HepG2 (cell line): ENCODE measurements around the gene DELE1. TPM values are rescaled to one million over a fixed set of nuclear protein-coding genes. Genes with fewer than 3 reads are reported as not detected.

Experiments
- AHDC1 ChIP-seq: sonication (generic); formaldehyde crosslinking; IDR thresholded peaks from 2 replicates; pipeline ENCODE4 v1.5.1; 2020; ENCODE audit warnings: mild to moderate bottlenecking, missing genetic modification reagents, borderline replicate concordance
- ARNT ChIP-seq: fragments of 450-650 bp; IDR thresholded peaks from 2 replicates; pipeline ENCODE4 v1.6.1; 2017
- ASH2L ChIP-seq: fragments of 300-600, 200-600 bp; sonication (generic); IDR thresholded peaks from 2 replicates; pipeline ENCODE4 v1.7.0; 2017; ENCODE audit warnings: low read depth, mild to moderate bottlenecking, moderate library complexity, mixed read lengths, low read length; ENCODE audit not compliant: insufficient read length
- BRD4 ChIP-seq: sonication (generic); formaldehyde crosslinking; IDR thresholded peaks from 2 replicates; pipeline ENCODE4 v1.4.0; 2020; ENCODE audit warnings: missing genetic modification reagents
- DMTF1 ChIP-seq: sonication (generic); formaldehyde crosslinking; IDR thresholded peaks from 2 replicates; pipeline ENCODE4 v1.4.0; 2020; ENCODE audit warnings: mild to moderate bottlenecking, missing genetic modification reagents
- FIP1L1 ChIP-seq: fragments of 200-400 bp; formaldehyde crosslinking; IDR thresholded peaks from 2 replicates; pipeline ENCODE4 v1.6.1; 2018; ENCODE audit warnings: low read depth, mild to moderate bottlenecking, low read length, moderate library complexity, borderline replicate concordance; ENCODE audit not compliant: insufficient read depth
- FOXO1 ChIP-seq: sonication (generic); formaldehyde crosslinking; IDR thresholded peaks from 2 replicates; pipeline ENCODE4 v1.4.0; 2020; ENCODE audit warnings: missing genetic modification reagents
- GPBP1L1 ChIP-seq: sonication (generic); formaldehyde crosslinking; IDR thresholded peaks from 2 replicates; pipeline ENCODE4 v1.5.0; 2020; ENCODE audit warnings: mild to moderate bottlenecking, missing genetic modification reagents
- HHEX ChIP-seq: IDR thresholded peaks from 2 replicates; pipeline ENCODE4 v1.6.1; 2016; ENCODE audit warnings: control low read depth
- NCOA2 ChIP-seq: sonication (generic); formaldehyde crosslinking; IDR thresholded peaks from 2 replicates; pipeline ENCODE4 v1.8.0; 2022; ENCODE audit warnings: inconsistent platforms
- RCOR2 ChIP-seq: IDR thresholded peaks from 2 replicates; pipeline ENCODE4 v1.6.1; 2016; ENCODE audit warnings: missing biosample characterization, missing genetic modification reagents
- RFXANK ChIP-seq: IDR thresholded peaks from 2 replicates; pipeline ENCODE4 v1.6.1; 2016
- SALL1 ChIP-seq: sonication (generic); formaldehyde crosslinking; IDR thresholded peaks from 2 replicates; pipeline ENCODE4 v1.8.0; 2022; ENCODE audit warnings: mild to moderate bottlenecking, missing genetic modification reagents
- STAG1 ChIP-seq: sonication (generic); formaldehyde crosslinking; IDR thresholded peaks from 2 replicates; pipeline ENCODE4 v1.4.0; 2020; ENCODE audit warnings: missing genetic modification reagents
- TCF7 ChIP-seq: sonication (generic); IDR thresholded peaks from 2 replicates; pipeline ENCODE4 v1.6.1; 2016; ENCODE audit warnings: antibody characterized with exemption, low read depth
- USF2 ChIP-seq, 2 experiments: sonication (generic) in 1 of 2; formaldehyde crosslinking in 1 of 2; IDR thresholded peaks; 2 replicates each; pipeline versions ENCODE4 v1.5.1 to v1.6.1; 2011 to 2020; ENCODE audit warnings: borderline replicate concordance in 1 of 2, low read depth in 1 of 2, low read length in 1 of 2, mild to moderate bottlenecking in 1 of 2, missing genetic modification reagents in 1 of 2, moderate library complexity in 1 of 2
- ZFP36 ChIP-seq: fragments of 150-350 bp; IDR thresholded peaks from 2 replicates; pipeline ENCODE4 v1.6.1; 2018; ENCODE audit warnings: borderline replicate concordance, low read length, low read depth; ENCODE audit not compliant: partially characterized antibody
- ZNF552 ChIP-seq: sonication (generic); formaldehyde crosslinking; IDR thresholded peaks from 2 replicates; pipeline ENCODE4 v1.9.0; 2022; ENCODE audit warnings: missing genetic modification reagents, mild to moderate bottlenecking, borderline replicate concordance
- ZNF772 ChIP-seq: sonication (generic); formaldehyde crosslinking; IDR thresholded peaks from 2 replicates; pipeline ENCODE4 v1.5.0; 2020; ENCODE audit warnings: mild to moderate bottlenecking, missing genetic modification reagents
- ZNF776 ChIP-seq: sonication (generic); formaldehyde crosslinking; IDR thresholded peaks from 2 replicates; pipeline ENCODE4 v1.4.0; 2020; ENCODE audit warnings: mild to moderate bottlenecking, missing genetic modification reagents
- ZSCAN12 ChIP-seq: sonication (generic); formaldehyde crosslinking; IDR thresholded peaks from 2 replicates; pipeline ENCODE4 v1.9.0; 2021; ENCODE audit warnings: mild to moderate bottlenecking, missing genetic modification reagents
- polyA plus RNA-seq, 8 experiments: library from polyadenylated mRNA; depleted of rRNA in 3 of 8; stranded (reverse) in 7 of 8; unstranded in 1 of 8; fragments of >200 nt; fragmentation: Illumina TruSeq in 4 of 8; extraction: Trizol in 4 of 8; gene quantifications; 2 replicates each; pipeline versions ENCODE4 v1.2.1 to v1.2.3, GENCODE V29; 2011 to 2016; ENCODE audit warnings: low read depth in 4 of 8, missing spikeins in 1 of 8, mixed read lengths in 1 of 8; ENCODE audit not compliant: insufficient read depth in 1 of 8
- total RNA-seq, 5 experiments: library from RNA; depleted of rRNA; stranded (reverse); fragments of >200 nt; fragmentation: Illumina TruSeq; extraction: Trizol; gene quantifications; 2 replicates each; pipeline ENCODE4 v1.2.3, GENCODE V29; 2016; ENCODE audit warnings: low read depth in 1 of 5

The DELE1 gene
- total and polyA plus RNA-seq, 2 of the 13 experiments (the other 11 are each of a cell fraction or from before 2014, with no cell fraction given) = 57.5 to 90.3 TPM

- TF ChIP-seq AHDC1 (CRISPR knock-in tag) = 0 out of 2 replicates have a peak, but pooled peaks have one; percentile 44
- no peak for TF ChIP-seq FOXO1 (CRISPR knock-in tag)
- no peak for TF ChIP-seq ZFP36
- TF ChIP-seq GPBP1L1 (CRISPR knock-in tag) = no peak
- no peak for TF ChIP-seq DMTF1 (CRISPR knock-in tag)
- TF ChIP-seq ARNT = no peak
- 0 out of 2 replicates have a peak, but pooled peaks have one; percentile 8 for TF ChIP-seq TCF7
- TF ChIP-seq BRD4 (CRISPR knock-in tag) = no peak
- TF ChIP-seq FIP1L1 = no peak
- TF ChIP-seq ZNF552 (CRISPR knock-in tag) = no peak
- no peak for TF ChIP-seq USF2 (IDR thresholded peaks at IDR 0.05; ENCODE audit: low read depth, low read length)
- TF ChIP-seq USF2 (CRISPR knock-in tag; IDR thresholded peaks at IDR 0.05; ENCODE audit: borderline replicate concordance) = no peak
- no peak for TF ChIP-seq RCOR2 (CRISPR knock-in tag)
- no peak for TF ChIP-seq ZNF776
- TF ChIP-seq SALL1 (CRISPR knock-in tag) = no peak
- no peak for TF ChIP-seq ZNF772 (CRISPR knock-in tag)
- TF ChIP-seq STAG1 (CRISPR knock-in tag) = no peak
- TF ChIP-seq ASH2L = no peak
- no peak for TF ChIP-seq NCOA2 (CRISPR knock-in tag)
- TF ChIP-seq HHEX = no peak
- no peak for TF ChIP-seq RFXANK (CRISPR knock-in tag)
- TF ChIP-seq ZSCAN12 (CRISPR knock-in tag) = no peak
These were observed 59.0 kb downstream of the DELE1 start (continued) for GRCh38 chr5:141982626-141983025.
